T-helper 17 cell (primary cell): ENCODE data around the gene ZFPM1. TPM values are rescaled to one million over a fixed set of nuclear protein-coding genes. Genes with fewer than 3 reads are reported as not detected.

Source experiments
- ATAC-seq: fragments of 150-1000 bp; cut with Tn5 transposase; 2 replicates; pipeline ENCODE4 v1.10.0; 2021; ENCODE audit warnings: mild to moderate bottlenecking, moderate library complexity
- DNase-seq, 3 donors: peaks; one replicate each; pipeline versions ENCODE4 v3.0.0 to v3.0.0-alpha.2; 2020 to 2021
- H3K9me3 ChIP-seq: one replicate; pipeline ENCODE4 v1.7.0; 2013; ENCODE audit warnings: low read length, mild to moderate bottlenecking; ENCODE audit not compliant: control insufficient read depth, poor library complexity, severe bottlenecking
- H3K27ac Mint-ChIP-seq: one replicate; pipeline ENCODE4 v1.8.0; 2022; ENCODE audit warnings: mild to moderate bottlenecking, moderate library complexity, mixed read lengths
- H3K27me3 Mint-ChIP-seq: one replicate; pipeline ENCODE4 v1.8.0; 2022; ENCODE audit warnings: mixed read lengths
- H3K36me3 Mint-ChIP-seq: one replicate; pipeline ENCODE4 v1.8.0; 2022; ENCODE audit warnings: low read depth, mixed read lengths
- H3K4me1 Mint-ChIP-seq: one replicate; pipeline ENCODE4 v1.8.0; 2022; ENCODE audit warnings: mild to moderate bottlenecking, mixed read lengths
- H3K4me3 Mint-ChIP-seq: one replicate; pipeline ENCODE4 v1.8.0; 2022; ENCODE audit warnings: mild to moderate bottlenecking, moderate library complexity, mixed read lengths
- total RNA-seq, 4 donors: library from RNA in 2 of 4; stranded (reverse) in 2 of 4; gene quantifications; one replicate each; pipeline ENCODE4 v1.2.3 and lab custom pipeline; 2022 to 2026

The ZFPM1 gene
- total RNA-seq, 2 donors from 2014 or later: 24.6 to 29.4 TPM

GRCh38 chr16:88453611-88454522, 787 bp downstream of the ZFPM1 start:
- ATAC-seq: no peak
- peak overlapping the region; percentile 95 for H3K4me3 Mint-ChIP-seq
- no peaks in the 10 kb centered on the region for H3K36me3 Mint-ChIP-seq
- peaks cover 19% of the 10 kb centered on the region for H3K4me1 Mint-ChIP-seq
- no peaks in the 10 kb centered on the region for H3K9me3 ChIP-seq
- no peak for DNase-seq
- H3K27me3 Mint-ChIP-seq: no peaks in the 10 kb centered on the region
- H3K27ac Mint-ChIP-seq: peak overlapping the region; percentile 67

GRCh38 chr16:88454523-88454947, 1.5 kb downstream of the ZFPM1 start:
- DNase-seq: no peak
- ATAC-seq: no peak
- Mint-ChIP-seq H3K4me1 (peaks cover 19% of the 10 kb centered on the region), H3K27ac (peak overlapping the region; percentile 67), H3K4me3 (peak overlapping the region; percentile 95), H3K36me3 (no peaks in the 10 kb centered on the region), H3K27me3 (no peaks in the 10 kb centered on the region)
- no peaks in the 10 kb centered on the region for H3K9me3 ChIP-seq

GRCh38 chr16:88455610-88456355, 2.7 kb downstream of the ZFPM1 start:
- Mint-ChIP-seq H3K27me3 (no peaks in the 10 kb centered on the region), H3K36me3 (no peaks in the 10 kb centered on the region), H3K4me3 (peak overlapping the region; percentile 95), H3K27ac (peak overlapping the region; percentile 94), H3K4me1 (peaks cover 24% of the 10 kb centered on the region)
- ATAC-seq: peak; percentile 45
- DNase-seq: peak in 2 of 3 donors; percentile 44 to 53
- no peaks in the 10 kb centered on the region for H3K9me3 ChIP-seq

GRCh38 chr16:88456356-88457292, 3.5 kb downstream of the ZFPM1 start:
- H3K4me3 Mint-ChIP-seq: peak overlapping the region; percentile 95
- H3K4me1 Mint-ChIP-seq: peaks cover 24% of the 10 kb centered on the region
- H3K36me3 Mint-ChIP-seq: no peaks in the 10 kb centered on the region
- no peak for DNase-seq
- no peaks in the 10 kb centered on the region for H3K27me3 Mint-ChIP-seq
- peak overlapping the region; percentile 94 for H3K27ac Mint-ChIP-seq
- no peak for ATAC-seq
- H3K9me3 ChIP-seq: no peaks in the 10 kb centered on the region

- Mint-ChIP-seq H3K36me3 (no peaks in the 10 kb centered on the region), H3K4me1 (peaks cover 24% of the 10 kb centered on the region), H3K4me3 (no peak overlapping the region), H3K27me3 (no peaks in the 10 kb centered on the region), H3K27ac (peak overlapping the region; percentile 82)
- H3K9me3 ChIP-seq: no peaks in the 10 kb centered on the region
- ATAC-seq (no peak), DNase-seq (no peak)
These were observed 5.1 kb downstream of the ZFPM1 start for GRCh38 chr16:88458039-88458772.

- H3K4me3 Mint-ChIP-seq: no peak overlapping the region
- DNase-seq (no peak), ATAC-seq (no peak)
- peaks cover 28% of the 10 kb centered on the region for H3K4me1 Mint-ChIP-seq
- H3K27me3 Mint-ChIP-seq: no peaks in the 10 kb centered on the region
- peak overlapping the region; percentile 82 for H3K27ac Mint-ChIP-seq
- H3K36me3 Mint-ChIP-seq: no peaks in the 10 kb centered on the region
- no peaks in the 10 kb centered on the region for H3K9me3 ChIP-seq
These were observed 5.7 kb downstream of the ZFPM1 start for GRCh38 chr16:88458773-88459235.

- Mint-ChIP-seq H3K27ac (no peak overlapping the region), H3K36me3 (no peaks in the 10 kb centered on the region), H3K4me1 (peaks cover 32% of the 10 kb centered on the region), H3K4me3 (no peak overlapping the region), H3K27me3 (no peaks in the 10 kb centered on the region)
- DNase-seq (no peak), ATAC-seq (no peak)
- no peaks in the 10 kb centered on the region for H3K9me3 ChIP-seq
These were observed 6.4 kb downstream of the ZFPM1 start for GRCh38 chr16:88459366-88460073.

DNA sequence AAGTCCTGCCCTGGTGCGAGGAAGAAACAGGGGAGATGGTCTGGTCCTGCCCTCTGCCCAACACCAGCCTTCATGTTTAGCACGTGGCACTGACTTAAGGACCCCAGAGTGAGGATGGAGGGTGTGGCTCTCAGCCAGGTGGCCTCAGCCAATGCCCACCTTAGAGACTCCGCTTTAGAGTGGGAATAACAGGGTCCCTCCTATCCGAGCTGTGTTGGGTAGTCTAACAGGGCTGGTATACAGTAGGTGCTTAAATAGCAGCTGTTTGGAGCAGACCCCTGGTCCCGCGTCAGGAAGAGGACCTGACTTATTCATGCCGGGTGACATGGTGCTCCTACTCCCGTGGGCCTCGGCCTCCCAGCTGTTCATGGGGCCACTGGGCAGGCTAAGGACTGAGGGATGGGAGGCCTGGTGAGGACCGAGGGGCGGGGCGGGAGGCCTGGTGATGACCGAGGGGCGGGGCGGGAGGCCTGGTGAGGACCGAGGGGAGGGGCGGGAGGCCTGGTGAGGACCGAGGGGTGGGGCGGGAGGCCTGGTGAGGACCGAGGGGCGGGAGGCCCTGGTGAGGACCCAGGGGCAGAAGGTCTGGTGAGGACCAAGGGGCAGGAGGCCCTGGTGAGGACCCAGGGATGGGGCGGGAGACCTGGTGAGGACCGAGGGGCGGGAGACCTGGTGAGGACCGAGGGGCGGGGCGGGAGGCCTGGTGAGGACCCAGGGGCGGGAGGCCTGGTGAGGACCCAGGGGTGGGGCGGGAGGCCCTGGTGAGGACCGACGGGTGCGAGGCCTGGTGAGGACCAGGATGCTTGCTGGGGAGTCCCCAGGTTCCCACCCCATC, 7.6 kb downstream of the ZFPM1 start:
- no peaks in the 10 kb centered on the region for H3K27me3 Mint-ChIP-seq
- H3K9me3 ChIP-seq: no peaks in the 10 kb centered on the region
- DNase-seq (no peak), ATAC-seq (no peak)
- no peak overlapping the region for H3K27ac Mint-ChIP-seq
- peaks cover 31% of the 10 kb centered on the region for H3K4me1 Mint-ChIP-seq
- no peak overlapping the region for H3K4me3 Mint-ChIP-seq
- H3K36me3 Mint-ChIP-seq: no peaks in the 10 kb centered on the region

DNA sequence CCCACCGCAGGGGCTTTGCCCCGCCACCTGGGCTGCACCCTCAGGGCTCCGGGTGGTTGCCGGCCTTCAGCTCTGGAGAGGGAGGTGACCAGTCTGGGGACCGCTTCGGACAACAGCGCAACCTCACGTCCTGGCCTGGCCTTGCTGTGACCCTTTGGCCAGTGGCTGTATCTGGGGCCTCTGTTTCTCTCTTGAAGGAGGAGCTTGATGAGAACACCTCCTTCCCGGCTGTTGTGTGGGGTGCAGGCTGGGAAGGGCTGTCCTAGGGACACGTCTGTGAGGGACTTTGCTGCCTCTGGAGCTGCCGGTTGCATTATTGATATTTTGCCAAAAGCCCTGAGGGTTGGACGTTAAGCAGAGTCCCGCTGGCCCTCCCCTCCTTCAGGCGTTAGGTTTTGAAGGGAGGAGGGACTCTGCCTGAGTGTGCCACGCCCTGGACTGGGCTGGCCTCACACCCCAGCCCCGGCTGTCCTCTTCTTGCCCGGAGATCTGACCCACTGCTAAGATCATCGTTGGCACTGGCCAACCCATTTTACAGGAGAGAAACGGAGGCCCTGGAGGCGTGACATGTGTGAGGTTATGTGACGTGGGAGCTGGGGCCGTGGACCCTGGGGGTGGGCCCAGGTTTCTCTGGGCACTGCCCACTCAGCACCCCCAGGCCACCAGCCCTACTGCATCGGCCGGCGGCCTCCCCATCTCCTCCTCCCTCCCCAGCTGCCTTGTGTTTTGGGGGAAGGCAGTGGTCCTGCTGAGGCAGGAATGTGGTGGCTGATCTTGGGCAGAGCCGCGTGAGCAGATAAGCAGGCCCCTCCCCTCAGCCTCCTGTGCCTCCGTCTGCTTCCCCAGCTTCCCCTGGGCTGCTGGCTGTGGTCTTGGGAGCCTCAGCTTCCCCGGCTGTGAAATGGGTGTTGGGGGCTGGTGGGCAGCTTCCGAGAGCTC, 8.5 kb downstream of the ZFPM1 start:
- DNase-seq: no peak
- Mint-ChIP-seq H3K4me3 (no peak overlapping the region), H3K27ac (no peak overlapping the region), H3K4me1 (peaks cover 30% of the 10 kb centered on the region), H3K27me3 (no peaks in the 10 kb centered on the region), H3K36me3 (no peaks in the 10 kb centered on the region)
- no peak for ATAC-seq
- no peaks in the 10 kb centered on the region for H3K9me3 ChIP-seq

DNA sequence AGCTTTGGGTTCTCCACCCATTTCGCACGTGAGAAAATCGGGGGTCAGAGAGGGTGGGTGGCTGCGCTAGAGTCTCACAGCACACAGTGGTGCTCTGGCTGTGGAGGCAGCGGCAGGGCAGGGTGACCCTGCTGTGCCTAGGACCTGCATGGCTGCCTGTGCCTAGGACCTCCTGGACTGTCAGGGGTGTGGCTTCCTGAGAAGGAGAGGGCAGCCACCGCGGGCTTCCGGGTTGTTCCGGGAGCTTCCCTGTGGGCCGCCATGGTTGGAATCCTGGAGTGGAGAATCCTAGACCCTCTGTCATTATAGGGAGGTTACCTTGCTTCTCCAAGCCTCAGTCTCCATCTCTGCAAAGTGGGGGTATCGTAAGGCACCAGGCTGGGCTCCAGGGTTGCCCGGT, 9.3 kb downstream of the ZFPM1 start:
- Mint-ChIP-seq H3K4me3 (no peak overlapping the region), H3K36me3 (no peaks in the 10 kb centered on the region), H3K4me1 (peaks cover 30% of the 10 kb centered on the region)

More for the DNA sequence above, 9.3 kb downstream of the ZFPM1 start:
- no peak overlapping the region for H3K27ac Mint-ChIP-seq
- no peak for ATAC-seq
- H3K9me3 ChIP-seq: no peaks in the 10 kb centered on the region
- no peak for DNase-seq
- H3K27me3 Mint-ChIP-seq: no peaks in the 10 kb centered on the region
